ENCODE measurements around the gene INTS7.

Gene INTS7

DNA sequence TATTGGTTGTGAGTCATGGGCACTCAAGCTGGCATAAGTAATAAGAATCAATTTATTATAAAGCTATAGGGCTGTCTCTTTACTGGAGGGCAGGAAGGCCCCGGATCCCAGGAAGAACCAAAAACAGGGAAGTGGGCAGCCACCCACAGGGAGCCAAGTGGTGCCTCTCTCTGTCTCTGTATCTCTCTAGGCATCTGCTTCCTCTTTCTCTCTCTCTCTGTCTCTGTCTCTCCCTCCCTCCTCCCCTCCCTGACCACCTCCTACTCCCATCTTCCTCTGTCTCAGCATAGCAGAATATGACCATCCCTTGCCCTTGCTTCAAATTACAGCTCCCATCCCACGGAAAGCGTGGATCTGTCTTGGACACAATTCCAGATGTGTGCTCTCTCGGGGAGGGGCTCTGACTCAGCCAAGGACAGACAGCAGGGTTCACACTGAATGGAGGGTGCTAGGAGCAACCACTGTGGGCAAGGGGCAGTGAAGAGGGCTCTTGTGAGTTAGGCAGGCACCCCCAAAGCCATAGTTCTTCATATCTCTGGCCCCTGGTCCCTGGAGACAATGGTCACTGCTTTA is 124.4 kb downstream of the INTS7 start:
- in situ Hi-C loops (cut with MboI; ENCODE audit: low sequenced_read_pairs) = no loop called here

DNA sequence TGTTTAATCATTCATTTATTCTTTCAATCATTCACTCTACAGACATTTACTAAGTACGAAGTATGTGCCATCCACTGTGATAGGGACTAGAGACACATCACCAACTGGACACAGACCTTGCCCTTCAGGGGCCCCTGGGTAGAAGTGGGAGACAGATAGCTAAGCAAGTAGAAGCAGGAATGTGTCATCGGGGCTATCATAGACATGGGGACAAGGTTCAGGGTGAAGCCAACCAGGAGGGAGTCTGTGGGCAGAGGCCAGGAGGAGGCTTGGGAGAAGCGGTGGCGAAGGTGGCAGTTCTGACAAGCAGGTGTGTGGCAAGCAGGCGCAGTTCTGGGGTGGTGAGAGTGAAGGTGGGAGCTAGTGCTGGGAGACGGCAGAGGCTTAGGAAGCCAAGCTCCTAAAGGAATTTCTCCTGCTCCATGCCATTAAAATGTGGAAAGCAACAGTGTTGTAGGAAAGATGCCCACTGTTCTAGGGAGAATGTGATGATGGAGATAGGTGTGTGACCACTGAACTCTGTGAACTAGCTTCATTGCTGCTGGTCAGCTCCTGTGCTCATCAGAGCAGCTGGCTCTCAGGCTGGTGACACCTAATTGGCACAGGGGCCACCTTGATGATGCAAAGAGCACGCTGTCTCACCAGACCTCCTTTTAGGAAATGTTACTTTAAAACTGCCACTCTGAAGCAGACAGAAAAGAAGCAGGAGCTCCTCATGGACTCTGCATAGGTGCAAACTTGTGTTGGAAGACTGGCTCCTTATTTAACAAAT is 125.1 kb downstream of the INTS7 start:
- in situ Hi-C loops (cut with MboI; ENCODE audit: low sequenced_read_pairs) = no loop called here

DNA sequence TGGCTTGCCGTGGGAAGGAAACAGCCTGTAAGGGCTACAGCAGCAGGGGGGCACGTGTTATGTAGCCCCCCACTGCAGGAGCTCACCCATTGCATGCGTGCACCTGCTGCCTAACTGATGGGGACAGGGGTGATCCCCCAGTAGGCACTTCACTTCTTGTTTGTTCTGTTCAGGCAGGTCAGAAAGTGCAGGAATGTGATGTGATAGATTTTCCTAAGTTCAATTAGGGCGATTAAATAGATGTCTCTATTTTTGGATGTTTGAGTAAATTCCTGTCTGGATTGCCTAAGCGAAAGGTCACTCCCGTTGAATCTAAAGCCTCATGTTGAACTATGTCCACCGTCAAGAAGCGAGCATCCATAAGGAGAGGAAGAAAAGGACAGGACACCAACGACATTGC is 126.0 kb downstream of the INTS7 start:
- in situ Hi-C loops (cut with MboI; ENCODE audit: low sequenced_read_pairs) = no loop called here

DNA sequence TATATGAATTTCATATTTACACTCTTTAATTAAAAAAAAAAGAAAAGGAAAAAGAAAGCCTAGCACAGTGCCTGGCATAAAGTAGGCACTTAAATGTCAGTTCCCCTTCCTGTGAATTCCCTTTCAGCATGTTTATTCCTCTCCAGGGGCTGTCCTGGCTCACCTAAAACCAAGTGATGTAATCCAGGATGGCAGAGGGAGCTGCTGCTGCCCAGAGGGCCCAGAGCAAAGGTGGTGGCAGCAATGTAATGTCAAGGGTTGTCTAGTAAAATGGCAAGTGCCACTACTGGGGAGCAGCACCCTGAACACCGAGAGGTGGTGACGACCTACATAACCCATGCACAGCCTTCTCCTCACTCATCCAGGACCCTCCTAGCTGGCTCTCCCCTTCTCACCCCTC is 126.4 kb downstream of the INTS7 start:
- in situ Hi-C loops (cut with MboI; ENCODE audit: low sequenced_read_pairs) = no loop called here

DNA sequence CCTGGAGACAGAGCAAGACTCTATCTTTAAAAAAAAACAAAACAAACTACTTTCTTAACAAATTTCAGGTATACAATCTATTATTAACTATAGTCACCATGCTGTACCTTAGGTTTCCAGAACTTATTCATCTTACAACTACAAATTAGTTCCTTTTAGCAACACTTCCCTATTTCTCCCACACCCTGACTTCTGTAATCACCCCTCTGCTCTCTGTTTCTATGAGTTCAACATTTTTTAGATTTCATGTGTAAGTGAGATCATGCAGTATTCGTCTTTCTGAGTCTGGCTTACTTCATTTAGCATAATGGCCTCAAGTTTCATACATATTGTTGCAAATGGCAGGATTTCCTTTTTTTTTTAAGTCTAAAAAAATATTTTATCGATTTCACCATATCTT is 126.9 kb downstream of the INTS7 start:
- in situ Hi-C loops (cut with MboI; ENCODE audit: low sequenced_read_pairs) = no loop called here

DNA sequence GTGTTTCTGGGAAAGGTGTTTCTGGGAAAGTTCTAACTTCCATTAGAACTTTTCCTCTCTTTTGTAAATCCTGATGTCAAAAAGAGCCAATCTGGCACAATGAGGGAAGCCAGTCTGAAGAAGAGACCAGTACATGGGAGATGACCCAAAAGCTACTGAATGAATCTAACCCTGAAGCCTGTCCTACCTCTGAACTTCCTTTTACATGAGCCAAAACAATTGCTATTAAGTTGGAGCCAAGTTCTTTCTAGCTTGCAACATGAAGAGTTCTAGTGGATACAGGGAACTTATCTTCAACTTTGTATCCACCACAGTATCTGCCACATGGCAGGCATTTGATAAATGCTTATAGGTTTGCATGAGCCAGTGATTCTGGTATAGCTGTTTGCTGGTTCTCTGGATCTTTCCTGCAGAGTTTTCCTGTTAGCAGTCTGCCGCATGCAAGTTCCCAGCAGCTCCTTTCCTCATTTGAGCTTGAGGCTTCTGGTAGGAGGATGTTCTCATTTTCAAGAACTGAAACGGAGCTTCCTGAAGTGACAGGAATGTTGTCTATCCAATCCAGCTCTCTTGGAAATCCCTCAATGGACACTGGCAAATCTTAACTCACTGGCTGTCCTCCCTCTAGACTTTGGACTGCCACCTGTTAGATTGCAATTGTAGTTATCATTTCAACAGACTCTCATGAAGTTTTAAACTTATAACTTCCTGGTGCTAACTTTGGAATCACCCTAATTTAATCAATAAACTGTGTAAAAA is 131.7 kb downstream of the INTS7 start:
- in situ Hi-C loops (cut with MboI; ENCODE audit: low sequenced_read_pairs) = no loop called here

DNA sequence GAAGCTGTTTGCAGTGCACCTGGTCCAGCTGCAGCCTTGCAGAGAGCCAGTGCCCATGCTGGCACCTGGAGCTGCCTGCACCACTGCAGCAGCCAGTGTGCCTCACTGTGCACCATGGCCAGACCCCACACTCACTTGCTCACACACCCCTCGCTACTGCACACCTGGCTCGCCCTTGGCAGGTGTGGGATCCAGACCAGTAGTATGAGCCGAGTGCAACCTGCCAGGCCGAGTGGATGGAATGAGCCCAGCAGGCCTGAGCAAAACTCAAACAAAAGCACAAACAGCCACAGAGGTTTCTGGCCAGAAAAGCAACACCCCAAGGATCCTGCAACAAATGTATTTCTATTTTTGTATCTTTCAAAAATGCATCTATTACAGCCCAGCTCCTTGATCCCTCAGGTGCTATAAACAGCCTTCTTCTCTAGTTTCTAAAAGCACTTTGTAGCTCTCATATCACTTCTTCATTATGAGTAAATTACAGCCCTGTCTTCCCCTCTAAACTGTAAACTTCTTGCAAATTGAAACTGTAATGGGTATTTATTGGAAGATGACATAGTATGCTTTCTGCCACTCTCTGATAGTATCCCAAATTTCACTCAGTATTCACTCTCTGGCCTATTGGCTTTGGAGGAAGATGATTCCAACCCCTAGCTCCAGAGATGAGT is 132.6 kb downstream of the INTS7 start:
- in situ Hi-C loops (cut with MboI; ENCODE audit: low sequenced_read_pairs) = no loop called here

DNA sequence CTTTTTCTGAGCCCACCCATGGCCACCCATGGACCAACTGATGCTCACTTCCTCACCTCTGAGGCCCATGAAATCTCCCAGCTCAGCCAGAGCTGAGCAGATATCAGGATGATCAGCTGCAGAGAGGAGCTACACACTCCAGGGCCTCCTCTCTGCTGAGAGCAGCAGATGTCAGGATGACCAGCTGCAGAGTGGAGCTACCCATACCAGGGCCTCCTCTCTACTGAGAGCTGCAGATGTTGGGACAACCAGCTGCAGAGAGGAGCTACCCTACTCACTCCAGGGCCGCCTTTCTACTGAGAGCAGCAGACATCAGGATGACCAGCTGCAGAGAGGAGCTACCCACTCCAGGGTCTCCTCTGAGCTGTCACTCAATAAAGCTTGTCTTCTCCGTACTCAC is 133.4 kb downstream of the INTS7 start:
- in situ Hi-C loops (cut with MboI; ENCODE audit: low sequenced_read_pairs) = no loop called here

DNA sequence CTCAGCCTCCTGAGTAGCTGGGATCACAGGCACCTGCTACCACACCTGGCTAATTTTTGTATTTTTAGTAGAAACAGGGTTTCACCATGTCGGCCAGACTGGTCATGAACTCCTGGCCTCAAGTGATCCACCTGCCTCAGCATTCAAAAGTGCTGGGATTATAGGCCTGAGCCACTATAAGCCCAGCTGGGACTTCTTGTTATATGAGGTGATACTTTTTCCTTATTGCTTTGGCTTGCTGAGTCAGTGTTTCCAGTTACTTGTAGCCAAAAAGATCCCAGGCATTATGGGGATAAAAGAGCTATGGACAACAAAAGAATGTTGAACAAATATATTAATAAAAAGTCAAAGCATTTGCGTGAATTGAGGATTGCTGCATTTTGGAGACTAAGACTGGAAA is 134.9 kb downstream of the INTS7 start:
- in situ Hi-C loops (cut with MboI; ENCODE audit: low sequenced_read_pairs) = no loop called here

DNA sequence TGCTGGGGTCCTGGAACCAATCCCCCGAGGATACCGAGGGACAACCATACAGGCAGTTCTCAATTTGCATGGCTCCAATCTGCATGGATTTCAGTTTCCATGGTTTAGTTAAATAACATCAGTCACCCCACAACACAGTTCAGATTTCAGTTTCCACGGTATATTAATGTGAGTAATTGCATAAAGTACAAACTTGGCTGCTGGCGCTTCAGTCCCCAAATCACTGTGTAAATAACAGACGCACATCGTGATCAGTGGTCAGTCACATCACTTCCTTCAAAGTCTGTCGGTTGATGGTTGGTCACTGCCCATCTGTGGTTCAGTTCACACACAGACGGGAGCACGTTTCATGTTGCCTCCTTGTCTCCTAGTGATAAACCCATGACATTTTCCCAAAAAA is 138.4 kb downstream of the INTS7 start:
- in situ Hi-C loops (cut with MboI; ENCODE audit: low sequenced_read_pairs) = no loop called here

DNA sequence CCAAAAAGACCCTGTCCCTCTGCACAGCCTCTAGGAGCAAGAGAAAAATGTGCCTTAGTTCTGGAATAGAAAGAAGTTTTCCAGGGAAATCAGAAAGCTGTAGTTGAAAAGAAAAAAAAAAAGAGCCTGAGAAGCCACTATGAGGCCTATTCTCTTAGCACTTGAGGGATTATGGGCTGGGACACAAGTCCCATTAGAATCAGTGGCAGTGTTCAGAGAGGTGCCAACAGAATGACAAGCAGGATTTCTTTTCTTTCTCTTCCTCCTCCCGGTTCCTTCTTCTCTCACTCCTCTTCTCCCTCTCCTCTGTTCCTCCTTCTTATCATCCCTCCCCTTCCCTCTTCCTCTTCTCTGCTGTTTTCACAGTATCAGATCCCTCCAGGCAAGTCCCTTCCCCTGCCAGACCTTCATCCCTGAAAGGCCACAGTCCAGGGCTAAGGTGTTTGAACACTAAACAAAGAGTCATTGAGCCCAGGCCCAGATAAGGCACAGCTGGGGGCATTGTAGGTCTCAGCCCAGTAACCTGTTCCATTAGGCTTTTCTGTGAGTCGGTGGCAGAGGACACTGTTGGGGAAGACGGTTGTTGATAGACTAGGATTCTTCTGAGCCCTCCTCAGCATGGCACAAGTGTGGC is 140.1 kb downstream of the INTS7 start:
- in situ Hi-C loops (cut with MboI; ENCODE audit: low sequenced_read_pairs) = no loop called here

DNA sequence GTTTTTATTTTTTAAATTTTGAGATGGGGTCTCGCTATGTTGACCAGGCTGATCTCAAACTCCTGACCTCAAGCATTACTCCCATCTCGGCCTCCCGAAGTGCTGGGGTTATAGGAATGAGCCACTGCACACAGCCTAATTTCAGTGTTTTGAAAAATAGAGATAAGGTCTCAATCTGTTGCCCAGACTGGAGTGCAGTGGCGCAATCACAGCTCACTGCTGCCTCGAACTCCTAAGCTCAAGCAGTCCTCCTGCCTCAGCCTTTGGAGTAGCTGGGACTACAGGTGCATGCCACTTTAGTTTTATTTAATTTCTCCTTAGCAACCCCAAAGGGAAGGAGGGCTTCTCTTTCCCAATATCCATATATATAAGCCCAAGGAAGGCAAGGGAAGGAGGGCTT is 141.0 kb downstream of the INTS7 start:
- in situ Hi-C loops (cut with MboI; ENCODE audit: low sequenced_read_pairs) = no loop called here

DNA sequence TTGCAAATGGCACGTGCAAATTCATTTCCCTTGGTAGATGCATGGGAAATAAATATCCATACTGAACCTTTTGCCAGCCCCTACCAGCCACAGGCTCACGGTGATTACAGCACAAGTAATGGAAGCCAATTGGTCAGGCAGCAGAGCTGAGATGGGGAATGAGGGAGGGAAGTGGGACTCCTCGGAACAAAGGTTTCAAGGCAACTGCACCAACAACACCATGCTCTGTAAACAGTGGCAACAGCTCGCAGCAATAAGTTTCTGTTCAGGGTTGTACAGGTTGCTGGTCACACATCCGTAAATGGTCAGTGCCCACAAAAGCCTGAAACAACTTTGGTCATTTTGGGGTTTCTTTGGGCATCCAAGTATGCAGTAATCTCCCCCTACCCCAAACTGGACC is 142.1 kb downstream of the INTS7 start:
- in situ Hi-C loops (cut with MboI; ENCODE audit: low sequenced_read_pairs) = no loop called here

DNA sequence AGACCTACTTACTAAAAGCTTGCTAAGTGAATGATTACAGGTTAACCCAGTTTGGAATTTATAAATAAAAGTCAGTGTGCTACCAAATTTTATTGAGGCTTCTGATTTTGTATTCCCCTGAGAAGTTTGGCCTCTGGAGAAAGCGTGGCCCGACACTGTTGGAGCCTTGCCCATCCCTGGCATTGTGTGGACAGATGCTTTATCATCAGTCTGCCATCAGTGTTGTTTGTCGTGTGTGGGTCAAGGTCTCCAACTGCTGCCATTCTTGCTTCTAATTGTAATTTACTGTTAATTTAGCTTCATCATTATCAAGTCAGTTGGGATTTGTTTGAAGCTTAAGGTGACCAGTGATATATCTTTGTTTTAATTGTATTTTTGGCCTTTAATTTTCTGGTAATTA is 142.8 kb downstream of the INTS7 start:
- in situ Hi-C loops (cut with MboI; ENCODE audit: low sequenced_read_pairs) = no loop called here

DNA sequence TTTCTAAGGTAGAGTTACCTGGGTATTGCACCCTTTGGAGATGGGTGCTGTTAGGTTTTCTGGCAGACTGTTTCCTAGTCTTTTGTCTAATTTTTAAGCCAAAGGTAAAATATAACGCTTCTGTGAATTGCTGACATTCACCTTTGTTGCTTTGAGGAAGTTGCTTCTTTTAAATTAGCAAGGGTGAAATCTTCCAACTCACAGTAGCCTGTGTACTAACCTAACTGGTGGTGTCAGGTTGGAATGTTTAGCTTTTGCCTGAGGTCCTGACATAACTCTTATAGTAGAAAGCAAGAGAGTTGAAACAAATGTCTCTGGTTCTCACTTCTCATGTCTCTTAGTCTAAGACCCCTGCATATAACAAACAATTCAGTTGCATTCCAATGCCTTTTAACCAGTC is 143.6 kb downstream of the INTS7 start:
- in situ Hi-C loops (cut with MboI; ENCODE audit: low sequenced_read_pairs) = no loop called here

Data from hTERT RPE-1 (cell line).